ENCODE results near the gene DNAJC7. TPM values are rescaled to one million over a fixed set of nuclear protein-coding genes. Genes with fewer than 3 reads are reported as not detected.

DNAJC7 gene, protein sequence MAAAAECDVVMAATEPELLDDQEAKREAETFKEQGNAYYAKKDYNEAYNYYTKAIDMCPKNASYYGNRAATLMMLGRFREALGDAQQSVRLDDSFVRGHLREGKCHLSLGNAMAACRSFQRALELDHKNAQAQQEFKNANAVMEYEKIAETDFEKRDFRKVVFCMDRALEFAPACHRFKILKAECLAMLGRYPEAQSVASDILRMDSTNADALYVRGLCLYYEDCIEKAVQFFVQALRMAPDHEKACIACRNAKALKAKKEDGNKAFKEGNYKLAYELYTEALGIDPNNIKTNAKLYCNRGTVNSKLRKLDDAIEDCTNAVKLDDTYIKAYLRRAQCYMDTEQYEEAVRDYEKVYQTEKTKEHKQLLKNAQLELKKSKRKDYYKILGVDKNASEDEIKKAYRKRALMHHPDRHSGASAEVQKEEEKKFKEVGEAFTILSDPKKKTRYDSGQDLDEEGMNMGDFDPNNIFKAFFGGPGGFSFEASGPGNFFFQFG
- 103 and 111 TPM in 2 replicates for total RNA-seq

DNA sequence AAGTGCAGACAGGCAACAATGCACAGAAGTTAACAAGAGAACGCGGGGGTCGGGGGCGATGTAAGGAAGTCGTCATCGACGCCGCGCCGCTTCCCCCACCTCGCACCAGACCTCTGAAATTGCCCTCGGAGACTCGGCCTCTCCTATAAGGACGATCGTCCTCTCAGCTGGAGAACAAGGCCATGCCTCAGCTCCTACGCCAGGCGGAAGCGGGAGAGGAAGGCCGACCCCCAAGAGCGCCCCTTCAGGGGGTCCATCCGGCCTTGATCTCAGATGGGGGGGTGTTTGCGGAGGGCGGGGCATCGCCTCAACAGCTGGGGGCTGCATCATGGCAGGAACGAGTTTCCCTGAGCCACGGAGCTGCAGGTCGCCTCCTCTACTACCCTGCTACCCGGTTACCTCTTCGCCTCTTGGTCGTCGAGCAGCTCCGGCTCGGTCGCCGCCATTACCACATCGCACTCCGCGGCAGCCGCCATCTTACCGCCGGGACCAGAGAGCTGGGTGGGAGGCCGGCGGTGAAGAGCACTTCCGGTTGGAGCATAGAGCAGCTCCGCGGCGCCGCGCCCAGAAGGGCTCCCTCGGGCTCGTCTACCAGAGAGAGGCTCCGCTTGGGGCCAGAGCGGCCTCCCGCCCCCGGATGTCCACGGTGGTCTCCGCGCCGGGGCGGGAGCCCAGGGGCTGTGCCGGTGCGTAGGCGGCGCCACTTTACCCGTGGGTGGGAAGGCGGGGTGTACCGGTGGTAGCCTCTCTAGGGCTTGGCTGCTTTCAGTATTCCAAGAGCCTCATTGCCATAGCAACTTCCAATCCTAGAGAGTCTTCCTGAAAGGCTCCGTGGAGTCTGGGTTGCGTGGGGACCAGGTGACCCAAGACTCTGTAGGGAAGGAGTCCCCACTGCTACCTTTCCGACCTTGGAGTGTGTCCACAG lies at the start of gene DNAJC7:
Gene DNAJC7 (minus strand): TSS at position 499 of the 925 bp plus-strand sequence. CDS start 23 bp downstream, at position 476.
- intact Hi-C loops (cut with micrococcal nuclease), result loop anchor here (1.0 to 5.0 kb wide), 6 partner anchors 50 to 370 kb away; partner anchors contain the start of genes ACLY, CNP, DHX58 and KLHL11

DNA sequence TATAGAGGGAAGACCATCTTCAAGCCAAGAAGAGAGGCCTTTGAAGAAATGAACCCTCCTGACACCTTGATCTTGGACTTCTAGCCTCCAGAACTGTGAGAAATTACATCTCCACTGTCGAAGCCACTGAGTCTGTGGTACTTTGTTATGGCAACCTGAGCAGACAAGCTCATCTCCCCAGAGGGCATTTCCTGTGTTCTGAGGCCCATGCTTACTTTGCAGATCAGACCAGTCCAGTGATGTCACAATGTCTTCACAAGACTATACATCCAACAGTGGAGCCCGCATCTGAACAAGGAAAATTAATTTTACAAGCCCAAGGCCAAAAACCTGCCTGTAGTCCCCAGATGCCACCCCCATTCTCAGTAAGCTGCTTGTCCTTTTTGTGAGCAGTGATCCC lies 48.0 kb upstream of the DNAJC7 start:
- intact Hi-C loops (cut with micrococcal nuclease), result loop anchor here (5.0 kb wide), 1 partner anchor 38 kb away; no protein-coding TSS in a partner anchor

DNA sequence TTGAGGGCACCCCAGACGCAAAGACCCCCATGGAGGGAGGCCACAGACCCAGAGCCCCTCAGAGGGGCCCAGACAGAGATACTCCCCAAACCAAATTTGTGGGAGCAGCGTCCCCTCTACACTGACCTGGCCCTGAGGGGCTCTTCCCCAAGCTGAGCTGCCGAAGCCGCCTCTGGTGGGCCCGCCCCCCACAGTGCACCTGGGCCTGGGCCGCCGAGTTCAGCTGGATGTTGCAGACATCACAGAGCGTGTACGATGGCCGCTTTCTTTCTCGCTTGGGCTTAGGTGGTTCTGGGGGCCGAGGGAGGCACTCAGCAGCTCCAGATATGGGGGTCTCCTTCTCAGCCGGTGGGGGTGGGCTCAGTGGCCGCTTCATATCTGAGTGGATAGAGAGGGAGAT lies 45.4 kb upstream of the DNAJC7 start:
- intact Hi-C loops (cut with micrococcal nuclease), result no loop called here

DNA sequence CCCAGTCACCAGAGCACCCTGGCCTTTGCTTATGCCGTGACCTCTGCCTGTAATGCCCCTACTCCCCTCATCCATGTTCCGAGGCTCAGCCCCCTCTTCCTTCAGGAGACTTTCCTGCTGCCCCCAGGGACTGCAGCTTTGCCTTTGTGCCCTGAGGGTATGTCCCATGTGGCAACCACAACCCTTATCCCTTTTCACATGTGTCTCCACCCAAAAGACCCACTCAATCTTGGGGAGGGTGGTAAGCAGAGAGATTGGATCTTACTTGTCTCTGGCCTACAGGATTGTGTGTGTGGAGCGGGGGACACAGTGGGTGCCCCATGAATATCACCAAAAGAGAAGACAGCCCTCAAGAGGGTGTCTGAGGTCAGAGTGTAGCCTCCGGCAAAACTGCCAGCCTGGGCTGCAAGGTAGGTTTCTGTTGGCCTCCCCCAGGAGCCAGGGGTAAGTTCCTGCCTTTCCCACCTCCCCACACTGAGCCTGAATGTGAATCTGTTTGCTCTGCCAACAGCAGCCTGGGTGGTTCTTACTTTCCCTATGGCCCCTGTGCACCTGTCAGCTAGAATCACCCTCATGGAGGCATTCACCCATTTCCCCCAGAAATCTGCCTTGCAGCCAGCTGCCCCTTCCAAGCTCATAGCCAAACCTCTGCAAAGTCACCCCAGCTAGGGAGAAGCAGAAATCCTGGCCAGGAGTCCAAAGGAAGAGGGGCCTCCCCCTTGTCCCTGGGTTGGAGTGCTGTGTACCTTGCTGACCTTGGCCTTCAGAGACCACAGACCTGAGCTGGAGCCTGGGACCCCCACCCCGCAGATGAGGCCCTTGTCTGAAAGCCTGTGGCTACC lies 44.6 kb upstream of the DNAJC7 start:
- intact Hi-C loops (cut with micrococcal nuclease), result no loop called here

DNA sequence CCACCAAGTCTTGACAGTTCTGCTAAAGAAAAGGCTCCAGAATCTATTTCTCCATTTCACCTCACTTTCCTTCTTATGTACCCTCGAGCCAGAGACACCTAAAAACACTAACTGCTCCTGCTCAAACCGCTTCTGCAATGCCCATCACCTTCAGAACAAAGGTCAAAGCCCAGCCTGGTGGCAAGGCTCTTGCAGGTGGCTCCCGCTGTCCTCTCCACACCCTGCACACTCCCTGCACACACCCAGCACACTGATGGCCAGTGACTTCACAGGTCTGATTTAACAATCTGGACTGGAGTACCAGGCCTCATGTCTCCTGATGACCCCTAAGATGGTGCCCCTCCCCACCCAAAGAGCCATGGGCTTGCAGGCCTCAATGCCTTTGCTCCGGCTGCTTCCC lies 43.0 kb upstream of the DNAJC7 start:
- intact Hi-C loops (cut with micrococcal nuclease), result no loop called here

DNA sequence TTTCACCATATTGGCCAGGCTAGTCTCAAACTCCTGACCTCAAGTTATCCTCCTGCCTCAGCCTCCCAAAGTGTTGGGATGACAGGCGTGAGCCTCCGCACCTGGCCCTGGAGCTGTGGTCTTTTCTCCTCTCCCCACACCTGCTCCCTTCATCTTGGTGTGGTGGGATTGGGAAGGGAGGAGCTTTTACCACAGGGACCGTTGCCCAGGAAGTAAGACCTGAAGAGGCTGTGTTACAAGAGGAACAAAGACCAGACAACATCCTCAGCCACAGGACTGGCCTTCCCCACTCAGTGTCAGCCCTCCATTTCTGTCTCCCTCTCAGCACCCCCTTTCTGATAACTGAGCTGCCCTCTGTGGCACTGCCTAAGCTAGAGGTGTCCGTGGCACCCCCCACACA lies 42.6 kb upstream of the DNAJC7 start:
- intact Hi-C loops (cut with micrococcal nuclease), result no loop called here

DNA sequence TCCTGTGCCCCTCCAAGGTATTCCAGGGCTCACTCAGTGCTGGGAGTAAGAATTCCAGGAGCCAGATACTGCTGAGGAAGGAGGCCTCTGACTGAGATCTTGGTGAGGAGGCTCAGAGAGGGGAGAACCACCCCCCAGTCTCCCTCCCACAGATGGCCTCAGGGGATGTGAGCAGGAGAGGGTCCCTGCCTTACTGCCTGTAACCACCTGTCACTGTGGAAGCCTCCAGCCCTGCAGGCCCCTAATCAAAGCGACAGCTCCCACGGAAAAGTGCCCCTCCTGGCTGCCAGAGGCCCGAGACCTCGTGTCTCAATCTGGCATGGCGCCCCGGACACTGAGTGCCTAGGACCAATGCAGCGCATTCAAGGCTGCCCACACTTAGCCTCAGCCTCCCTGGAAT lies 40.8 kb upstream of the DNAJC7 start:
- intact Hi-C loops (cut with micrococcal nuclease), result no loop called here

DNA sequence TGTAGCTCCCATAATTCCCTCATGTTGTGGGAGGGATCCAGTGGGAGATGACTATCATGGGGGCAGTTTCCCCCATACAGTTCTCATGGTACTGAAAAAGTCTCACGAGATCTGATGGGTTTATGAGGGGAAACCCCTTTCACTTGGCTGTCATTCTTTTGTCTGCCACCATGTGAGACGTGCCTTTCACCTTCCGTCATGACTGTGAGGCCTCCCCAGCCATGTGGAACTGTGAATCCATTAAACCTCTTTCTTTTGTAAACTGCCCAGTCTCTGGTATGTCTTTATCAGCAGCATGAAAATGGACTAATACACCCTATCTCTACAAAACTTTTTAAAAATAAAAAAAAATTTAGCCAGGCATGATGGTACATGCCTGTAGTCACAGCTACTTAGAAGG lies 39.4 kb upstream of the DNAJC7 start:
- intact Hi-C loops (cut with micrococcal nuclease), result no loop called here

DNA sequence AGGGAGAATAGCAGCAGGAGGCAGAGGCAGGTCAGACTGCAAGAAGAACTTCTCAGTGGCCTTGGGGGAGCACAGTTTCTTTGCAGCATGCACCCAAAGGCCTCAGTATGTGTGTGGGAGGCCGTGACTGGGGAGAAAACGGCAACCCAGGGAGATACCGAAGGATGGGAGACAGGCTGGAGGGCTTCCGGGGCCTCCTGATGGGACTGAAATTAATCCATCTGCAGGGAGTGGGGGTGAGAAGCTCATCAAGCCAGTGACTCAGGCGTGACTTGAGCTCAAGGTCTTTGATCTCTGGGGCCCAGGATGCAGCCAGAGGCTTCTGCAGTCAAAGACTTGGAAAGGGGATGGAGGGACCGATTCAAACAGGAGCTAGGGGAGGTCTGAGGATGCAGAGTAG lies 38.3 kb upstream of the DNAJC7 start:
- intact Hi-C loops (cut with micrococcal nuclease), result no loop called here

DNA sequence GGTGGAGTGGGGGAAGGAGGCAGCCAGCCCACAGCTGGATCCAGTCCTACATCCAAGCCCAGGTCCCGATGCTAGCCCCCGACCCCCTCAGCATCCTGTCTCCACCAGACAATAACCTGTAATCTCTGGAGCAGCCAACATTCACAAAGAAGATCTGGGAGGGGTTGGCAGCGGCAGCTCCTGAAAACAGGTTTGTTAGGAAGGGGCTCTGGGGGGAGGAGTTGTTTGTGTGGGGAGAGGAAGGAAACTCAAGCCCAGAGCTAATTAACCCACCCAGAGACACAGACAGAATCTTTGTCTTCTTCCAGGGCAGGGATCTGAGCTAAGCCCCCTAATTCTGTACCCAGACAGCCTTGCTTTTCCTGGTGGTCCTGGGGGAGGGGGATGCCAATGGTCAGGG lies 37.8 kb upstream of the DNAJC7 start:
- intact Hi-C loops (cut with micrococcal nuclease), result no loop called here

DNA sequence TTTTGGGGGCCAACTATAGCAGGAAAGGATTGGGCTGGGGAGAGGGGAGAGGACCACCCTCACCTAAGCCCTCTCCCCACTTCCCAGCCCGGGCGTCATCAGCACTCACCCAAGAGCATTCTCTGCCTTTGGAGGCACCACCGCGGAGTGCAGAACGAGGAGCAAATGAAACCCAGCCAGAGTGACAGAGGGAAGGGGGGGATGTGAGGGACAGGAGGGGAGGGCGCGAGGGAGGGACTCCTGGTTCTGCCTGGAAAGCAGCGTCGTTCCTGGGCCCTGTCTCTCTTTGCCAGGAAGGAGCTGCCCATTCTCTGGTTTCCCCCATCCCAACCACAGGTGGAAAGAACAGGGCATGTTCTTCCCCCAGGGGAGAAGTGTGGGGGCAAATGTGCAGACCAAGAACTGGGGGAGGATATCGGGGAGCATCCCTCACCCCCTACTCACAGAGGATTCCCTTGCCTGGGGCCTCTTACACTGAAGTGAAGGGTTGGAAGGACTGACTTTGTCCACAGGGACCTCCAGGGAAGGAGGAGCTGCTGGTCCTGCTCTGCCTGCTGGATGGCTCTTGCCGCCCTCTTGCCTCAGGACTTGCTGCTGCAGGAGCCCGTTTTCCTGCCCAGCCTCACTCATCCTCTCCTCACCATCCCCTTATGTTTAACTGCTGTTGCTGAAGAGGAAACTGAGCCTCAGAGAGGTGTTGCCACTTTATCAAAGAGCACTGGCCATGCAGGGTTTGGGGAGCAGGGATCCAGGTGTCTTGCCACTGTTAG lies 36.7 kb upstream of the DNAJC7 start:
- intact Hi-C loops (cut with micrococcal nuclease), result no loop called here

DNA sequence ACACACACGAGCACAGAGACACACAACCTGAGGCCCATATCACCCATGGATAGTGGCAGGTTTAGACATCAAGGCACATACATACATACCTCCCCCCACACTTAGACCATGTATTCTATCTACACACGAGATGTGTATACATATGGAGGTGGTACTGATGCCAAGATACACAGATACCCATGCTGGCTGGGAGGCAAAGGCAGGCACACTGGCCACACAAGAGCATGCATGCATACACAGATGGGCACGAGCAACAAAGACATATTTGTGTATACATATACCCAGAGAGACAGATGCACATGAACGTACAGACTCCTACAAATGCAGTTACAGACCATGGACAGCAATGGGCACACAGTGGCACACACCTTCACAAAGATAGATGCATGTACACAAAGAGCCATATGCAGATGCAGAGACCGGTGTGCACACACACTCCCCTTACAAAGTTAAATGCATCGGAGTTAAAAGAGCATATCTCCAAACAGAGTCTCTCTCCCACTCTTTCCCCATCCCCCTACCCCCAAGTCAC lies 35.2 kb upstream of the DNAJC7 start:
- intact Hi-C loops (cut with micrococcal nuclease), result no loop called here

DNA sequence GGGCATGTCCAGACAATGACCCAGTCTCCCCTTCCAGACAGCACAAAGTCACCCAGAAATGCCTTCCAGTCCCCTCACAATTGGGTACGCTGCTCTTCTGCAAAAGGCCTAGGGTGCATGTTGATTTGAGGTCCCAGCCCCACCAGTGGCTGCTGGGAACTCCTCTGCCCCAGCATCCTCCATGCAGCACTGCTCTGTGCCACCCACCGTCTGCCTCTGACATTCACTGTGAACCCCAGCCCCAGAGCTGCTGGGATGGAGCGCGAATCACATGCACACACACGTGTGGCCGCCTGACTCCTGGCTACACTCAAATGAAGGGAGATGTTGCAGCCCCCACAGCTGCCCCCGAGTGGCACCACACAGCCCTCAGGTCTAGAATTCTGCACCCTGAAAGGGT lies 34.4 kb upstream of the DNAJC7 start:
- intact Hi-C loops (cut with micrococcal nuclease), result no loop called here

DNA sequence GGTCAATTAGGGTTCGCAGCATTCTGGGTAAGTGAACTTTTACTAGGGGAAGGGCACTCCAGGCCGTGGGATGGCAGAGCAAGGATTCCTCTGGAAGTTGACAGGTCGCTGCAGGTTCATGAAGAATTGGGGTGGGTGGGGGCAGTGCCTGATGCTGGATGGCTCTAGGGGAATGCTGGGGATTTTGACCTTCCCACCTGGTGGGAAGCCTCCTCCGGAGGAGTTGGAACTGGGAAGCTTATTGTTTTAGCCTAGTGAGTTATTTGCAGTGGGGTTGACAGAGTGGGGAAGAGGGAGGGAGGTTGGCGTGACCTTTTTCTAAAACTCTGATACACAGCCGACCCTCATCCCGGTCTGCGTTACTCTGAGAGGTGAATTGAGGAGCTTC lies 33.8 kb upstream of the DNAJC7 start:
- intact Hi-C loops (cut with micrococcal nuclease), result no loop called here

DNA sequence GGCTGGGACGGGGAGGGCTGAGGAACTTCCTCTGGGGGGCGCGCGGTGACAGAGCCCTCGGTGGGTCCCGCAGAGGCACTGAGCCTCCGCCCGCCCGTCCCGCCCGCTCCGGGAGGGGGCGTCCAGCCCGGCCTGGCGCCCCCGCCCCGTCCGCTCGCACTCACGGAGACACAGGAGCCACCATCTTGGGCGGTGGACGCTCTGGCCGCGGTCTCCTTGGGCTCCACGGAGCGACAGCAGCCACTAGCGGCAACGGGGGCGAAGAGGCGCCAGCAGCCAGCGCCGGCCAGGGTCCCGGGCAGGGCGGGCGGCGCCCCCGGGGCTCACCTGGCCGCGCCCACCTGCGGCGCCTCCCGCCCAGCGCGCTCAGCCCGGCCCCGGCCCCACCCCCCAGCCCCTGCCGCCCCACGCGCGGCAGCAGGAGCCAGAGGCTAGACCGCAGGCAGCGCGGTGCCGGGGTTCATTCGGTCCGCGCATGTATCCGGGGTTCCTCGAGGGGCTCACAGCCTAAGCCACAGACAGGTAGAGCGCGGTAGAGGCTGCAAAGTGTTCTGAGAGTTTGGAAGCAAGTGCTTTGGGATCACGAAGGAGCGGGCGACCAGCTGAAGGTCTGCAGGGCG lies 33.3 kb upstream of the DNAJC7 start, which contains the start of gene C17orf113:
Gene C17orf113 (minus strand): TSS at position 209 of the 620 bp plus-strand sequence. CDS start 7,225 bp downstream, outside the sequence.
- intact Hi-C loops (cut with micrococcal nuclease), result no loop called here

DNA sequence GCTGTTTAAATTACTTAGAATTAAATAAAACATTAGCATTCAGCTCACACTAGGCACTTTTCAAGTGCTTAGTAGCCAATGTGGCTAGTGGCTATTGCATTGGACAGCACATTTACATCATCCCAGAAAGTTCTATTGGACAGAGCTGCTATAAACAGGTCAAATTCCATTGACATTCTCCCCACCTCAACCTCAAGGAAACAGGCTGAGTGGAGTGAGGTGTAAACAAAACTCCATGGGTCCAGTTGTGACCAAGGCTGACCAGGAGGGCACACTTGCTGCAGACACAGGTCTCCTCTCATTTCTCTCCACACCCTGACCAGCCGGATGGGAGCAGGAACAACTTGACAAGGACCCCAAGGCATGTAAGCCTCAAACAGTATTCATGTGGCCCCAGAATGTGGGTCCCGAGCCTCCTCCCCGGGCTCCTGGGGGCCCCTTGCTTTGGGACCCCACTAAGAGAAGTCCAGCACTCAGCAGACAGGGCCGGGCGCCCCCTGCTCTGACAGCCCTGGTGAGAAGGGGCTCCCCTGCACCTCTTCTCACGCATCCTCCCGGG lies 32.7 kb upstream of the DNAJC7 start:
- intact Hi-C loops (cut with micrococcal nuclease), result no loop called here

DNA sequence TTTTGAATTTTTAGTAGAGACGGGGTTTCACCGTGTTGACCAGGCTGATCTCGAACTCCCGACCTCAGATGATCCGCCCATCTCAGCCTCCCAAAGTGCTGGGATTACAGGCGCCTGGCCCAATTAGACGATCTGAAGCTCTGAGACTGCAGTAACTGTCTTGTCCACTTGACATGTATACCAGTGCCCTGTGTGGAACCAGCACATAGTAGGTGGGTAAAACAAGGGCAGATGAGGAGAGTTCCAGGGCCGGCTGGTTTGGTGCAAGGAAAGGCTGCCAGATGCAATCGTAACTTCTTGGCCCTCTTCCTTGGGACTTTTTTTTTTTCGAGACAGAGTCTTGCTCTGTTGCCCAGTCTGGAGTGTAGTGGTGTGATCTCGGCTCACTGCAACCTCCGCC lies 30.1 kb upstream of the DNAJC7 start:
- intact Hi-C loops (cut with micrococcal nuclease), result no loop called here

DNA sequence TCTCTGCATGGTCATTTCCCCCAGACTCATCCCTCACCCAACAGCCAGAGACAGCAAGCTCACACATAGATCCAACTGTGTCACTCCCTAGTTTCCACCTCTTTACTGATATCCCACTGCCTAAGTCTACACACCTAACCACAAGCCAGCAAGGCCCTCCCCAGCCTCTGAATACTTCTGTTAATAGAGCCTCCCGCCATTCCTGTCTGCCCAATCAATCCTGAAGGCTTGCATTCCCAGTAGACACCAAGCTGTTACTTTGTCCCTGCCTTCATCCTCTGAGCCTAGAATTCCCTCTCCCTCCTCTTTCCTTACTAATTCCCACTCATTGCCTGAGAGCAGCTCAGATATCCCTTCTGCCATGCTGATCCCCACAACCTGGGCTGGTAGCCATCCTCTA lies 28.5 kb upstream of the DNAJC7 start:
- intact Hi-C loops (cut with micrococcal nuclease), result no loop called here
